Heart left ventricle (tissue), 13 donors: ENCODE measurements around the gene ANGPTL7.

ENCODE experiments used
- CTCF ChIP-seq, 12 donors: fragments of 200-600 bp; sonication (generic) in 4 of 12; IDR thresholded peaks; one replicate each; pipeline versions ENCODE4 v1.5.0 to v1.8.0; 2018 to 2022; ENCODE audit warnings: antibody characterized with exemption in 12 of 12, mild to moderate bottlenecking in 5 of 12
- POLR2A ChIP-seq, 2 donors: fragments of 450-650 bp; IDR thresholded peaks; one replicate each; pipeline ENCODE4 v1.6.1; 2017; ENCODE audit warnings: antibody characterized with exemption in 2 of 2, mild to moderate bottlenecking in 2 of 2, moderate library complexity in 2 of 2
- donor health status: ischemic (EF 13 %, LVEDD 7.1; RV severe dilation, severe dysfunction).
- donor health status: DM: no; HTN: yes; CAD: no.
- donor health status: DM: no; HTN: no; CAD: no.
- donor health status: ischemic (EF 25% LVEDD 6.9; RV normal size, moderate dysfunction).
- donor health status: ischemic (EF 25% LVEDD 5.7; RV mildly dilated, moderate dysfunction).
- donor health status: ischemic (EF 35%, LVEDD 5.7; RV mildly dilated, moderate dysfunction).
- donor health status: nonischemic (EF 11% LVEDD 7.7; RV severe dilation, severe dysfunction).
- donor health status: DM: yes; HTN: yes; CAD: no.
- donor health status: PGD.
- donor health status: ischemic (EF 29% LVEDD 5.4; RV normal size, mild dysfunction).
- donor health status: nonischemic (EF 23%, LVEDD 6.1; RV moderate dilation, normal function).

DNA sequence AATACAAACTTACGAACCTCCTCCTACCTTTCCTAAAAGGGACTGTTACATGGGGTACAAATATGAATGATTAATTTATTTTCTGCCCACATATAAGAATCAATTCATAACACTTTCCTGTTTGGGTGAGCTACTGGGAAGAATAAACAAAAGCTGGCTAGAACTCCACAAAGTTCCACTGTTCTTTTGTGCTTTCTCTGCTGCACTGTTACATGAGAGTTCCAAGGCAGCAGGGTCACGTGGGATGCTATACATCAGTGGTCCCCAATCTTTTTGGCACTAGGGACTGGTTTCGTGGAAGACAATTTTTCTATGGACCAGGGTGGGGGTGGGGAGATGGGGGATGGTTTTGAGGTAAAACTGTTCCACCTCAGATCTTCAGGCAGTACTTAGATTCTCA is 2.2 kb upstream of the ANGPTL7 start:
- TF ChIP-seq CTCF (IDR thresholded peaks at IDR 0.05) (no peak), POLR2A (IDR thresholded peaks at IDR 0.05) (no peak)
